Activated CD8-positive, alpha-beta memory T cell treated with anti-CD3 and anti-CD28 coated beads for 4 hours (primary cell): Measurements from ENCODE around the gene SPIRE1.
"Not testable (repeated sequence)": the region's sequence is repeated elsewhere in the genome, so short reads cannot be mapped to it uniquely, and the experiment has no call there.

Experiments
- DNase-seq, 2 donors: peaks; one replicate each; pipeline ENCODE4 v3.0.0-alpha.2; 2020; ENCODE audit warnings: low read depth in 2 of 2

The SPIRE1 gene

DNA sequence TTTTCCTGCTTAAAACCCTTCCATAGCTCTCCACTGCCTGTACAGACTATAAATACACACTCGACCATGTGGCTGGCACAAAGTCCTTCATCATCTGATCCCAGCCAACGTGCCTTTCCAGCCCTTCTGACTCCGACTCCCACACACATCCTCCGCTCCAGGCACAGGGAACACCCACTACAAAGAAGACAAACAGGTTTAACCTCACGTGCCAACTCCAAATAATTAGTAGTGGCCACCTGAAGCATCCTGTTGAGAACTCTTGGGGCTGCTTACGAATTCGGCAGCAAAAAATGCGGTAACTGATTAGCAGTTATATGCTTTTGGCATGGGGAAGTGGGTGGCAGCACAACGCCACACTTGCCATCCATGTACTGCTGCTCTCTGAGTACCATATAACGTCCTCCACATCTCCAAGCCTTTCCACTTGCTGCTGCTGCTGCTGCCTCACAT, 12.1 kb downstream of the SPIRE1 start:
- DNase-seq: no peak

DNA sequence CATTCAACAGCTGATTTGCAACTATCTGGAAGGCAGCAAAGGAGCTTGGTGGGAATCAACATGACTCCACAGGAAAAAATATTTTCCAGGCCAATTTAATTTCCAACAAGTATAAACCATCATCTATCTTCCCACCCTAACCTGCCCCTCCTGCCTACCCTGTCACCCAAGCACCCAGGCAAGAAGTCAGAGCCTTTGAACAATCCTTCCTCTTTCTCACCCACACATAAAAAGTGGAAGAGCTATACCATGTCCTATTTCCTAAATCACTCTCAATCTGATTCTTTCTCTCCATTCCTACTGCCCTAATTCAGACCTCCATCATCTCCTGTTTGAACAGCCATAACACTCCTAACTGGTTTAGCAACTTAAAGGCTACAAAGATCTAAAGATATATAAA, 12.7 kb downstream of the SPIRE1 start:
- no peak for DNase-seq

DNA sequence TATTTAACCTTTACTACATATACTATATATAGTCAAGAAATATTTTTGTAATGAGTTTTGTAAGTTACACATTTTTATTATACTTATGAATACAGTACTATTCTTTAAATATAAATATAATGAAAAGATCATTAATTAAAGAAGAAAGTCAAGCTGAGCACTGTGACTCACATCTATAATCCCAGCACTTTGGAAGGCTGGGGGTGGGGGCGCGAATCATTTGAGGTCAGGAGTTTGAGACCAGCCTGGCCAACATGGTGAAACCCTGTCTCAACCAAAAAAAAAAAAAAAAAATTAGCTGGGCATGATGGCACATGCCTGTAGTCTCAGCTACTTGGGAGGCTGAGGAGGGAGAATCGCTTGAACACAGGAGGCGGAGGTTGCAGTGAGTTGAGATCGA, 14.2 kb downstream of the SPIRE1 start:
- not testable (repeated sequence) for DNase-seq

DNA sequence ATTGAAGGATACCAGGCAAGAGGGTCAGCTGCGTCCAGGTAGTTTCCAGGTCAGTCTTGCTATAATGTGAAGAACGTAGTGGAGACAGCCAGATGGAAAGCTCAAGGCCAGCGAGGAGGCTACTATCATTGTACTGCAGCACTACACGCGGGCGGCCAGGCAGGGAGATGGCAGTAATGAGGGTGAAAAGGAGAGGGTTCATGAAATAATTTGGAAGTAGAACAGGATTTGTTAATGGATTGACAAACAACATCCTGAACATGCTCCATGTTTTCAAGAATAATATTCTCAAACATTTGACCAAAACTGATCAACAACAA, 17.1 kb downstream of the SPIRE1 start:
- no peak for DNase-seq

DNA sequence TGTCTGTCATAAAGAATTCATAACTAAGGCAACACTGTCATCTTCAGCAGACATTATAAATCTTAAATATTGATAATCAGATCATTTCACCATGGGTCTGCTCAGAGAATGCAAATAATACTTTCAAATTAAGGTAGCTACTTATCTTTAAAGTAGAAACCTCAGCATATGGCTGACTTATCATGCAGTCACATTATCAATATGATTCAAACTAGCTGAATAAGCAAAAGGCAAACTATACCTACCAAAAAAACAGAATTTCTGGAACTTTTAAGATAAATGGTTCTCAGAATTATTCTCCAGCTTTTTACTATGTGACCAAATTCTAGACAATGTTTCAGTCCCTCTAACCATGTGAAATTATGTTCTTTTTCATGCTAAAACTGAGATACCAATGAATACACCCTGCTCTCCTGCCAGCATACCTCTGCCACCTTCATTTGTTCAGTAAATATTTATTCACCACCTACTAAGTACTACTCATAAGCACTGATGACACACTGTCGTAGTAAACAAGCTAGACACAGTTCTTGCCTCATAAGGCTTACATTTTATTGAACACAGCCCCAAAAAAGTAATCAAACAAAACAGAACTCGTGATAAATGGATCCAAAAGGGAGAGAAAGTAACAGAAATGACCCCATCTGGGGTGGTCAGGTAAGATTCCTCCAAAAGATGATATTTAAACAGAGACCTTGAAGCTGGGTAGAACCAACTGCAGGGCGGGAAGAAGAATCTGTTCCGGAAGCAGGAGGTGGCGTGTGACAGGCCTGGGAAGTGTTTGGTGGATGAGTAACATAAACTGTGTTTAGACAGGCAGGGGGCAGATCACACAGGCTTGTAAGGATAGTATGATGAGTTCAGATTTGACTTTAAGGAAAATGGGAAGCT, 17.7 kb downstream of the SPIRE1 start:
- DNase-seq: no peak

DNA sequence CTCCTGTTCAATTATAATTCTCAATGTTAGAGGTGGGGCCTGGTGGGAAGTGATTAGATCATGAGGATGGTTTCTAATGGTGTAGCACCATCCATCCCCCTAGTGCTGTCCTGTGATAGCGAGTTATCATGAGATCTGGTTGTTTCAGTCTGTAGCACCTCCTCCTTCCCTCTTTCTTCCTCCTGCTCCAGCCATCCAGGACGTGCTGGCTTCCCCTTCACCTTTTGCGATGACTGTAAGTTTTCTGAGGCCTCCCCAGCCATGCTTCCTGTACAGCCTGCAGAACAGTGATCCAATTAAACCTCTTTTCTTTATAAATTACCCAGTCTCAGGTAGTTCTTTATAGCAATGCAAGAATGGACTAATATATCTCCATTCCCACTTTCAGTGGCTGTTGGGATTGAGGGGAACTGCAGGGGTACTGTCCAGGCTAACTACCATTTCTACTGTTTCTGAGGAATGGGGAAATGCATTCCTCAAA, 19.2 kb downstream of the SPIRE1 start:
- DNase-seq: no peak

DNA sequence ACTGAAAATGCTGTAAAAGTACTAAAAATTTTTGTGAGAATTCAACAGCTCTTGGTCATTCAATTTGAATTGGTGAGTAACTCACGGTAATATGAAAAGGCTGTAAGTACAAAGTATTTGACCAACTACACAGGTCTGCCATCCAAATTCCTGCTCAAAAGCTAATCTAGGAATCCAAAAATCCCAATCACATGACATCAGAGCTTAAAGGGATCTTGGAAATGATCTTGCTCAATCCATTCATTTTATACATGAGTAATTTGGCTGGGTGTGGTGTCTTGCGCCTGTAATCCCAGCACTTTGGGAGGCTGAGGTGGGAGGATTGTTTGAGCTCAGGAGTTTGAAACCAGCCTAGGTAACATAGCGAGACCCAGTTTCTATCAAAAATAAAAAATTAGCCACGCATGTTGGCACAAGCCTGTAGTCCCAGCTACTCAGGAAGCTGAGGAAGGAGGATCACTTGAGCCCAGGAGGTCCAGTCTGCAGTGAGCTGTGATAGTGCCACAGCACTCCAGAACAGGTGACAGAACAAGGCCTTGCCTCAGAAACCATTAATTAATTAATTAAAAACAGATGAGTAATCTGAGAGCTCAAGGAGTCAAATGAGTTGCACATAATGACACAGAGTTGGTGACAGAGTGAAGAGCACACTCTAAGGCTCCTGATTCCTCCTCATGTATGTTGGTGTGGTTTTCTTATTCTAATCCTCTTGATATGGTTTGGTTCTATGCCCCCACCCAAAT, 19.8 kb downstream of the SPIRE1 start:
- DNase-seq: no peak

DNA sequence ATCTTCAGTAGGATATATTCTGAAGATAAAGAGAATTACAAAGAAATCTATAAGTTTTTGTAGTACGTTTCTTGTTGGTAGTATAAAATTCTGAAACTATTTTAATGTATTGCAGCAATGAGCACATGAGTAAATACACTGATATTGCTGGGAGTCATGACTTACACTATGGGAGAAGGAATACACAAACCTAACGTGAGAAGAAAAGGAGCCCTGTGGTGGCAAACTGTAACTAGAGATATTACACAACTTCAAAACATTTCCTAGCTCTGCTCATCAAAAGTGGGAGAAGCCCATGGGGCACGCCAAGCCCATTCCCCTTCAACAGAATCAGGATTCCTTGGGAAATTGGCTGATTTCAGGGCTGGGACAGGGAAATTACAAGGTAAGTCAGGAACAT, 20.5 kb downstream of the SPIRE1 start:
- DNase-seq: no peak

DNA sequence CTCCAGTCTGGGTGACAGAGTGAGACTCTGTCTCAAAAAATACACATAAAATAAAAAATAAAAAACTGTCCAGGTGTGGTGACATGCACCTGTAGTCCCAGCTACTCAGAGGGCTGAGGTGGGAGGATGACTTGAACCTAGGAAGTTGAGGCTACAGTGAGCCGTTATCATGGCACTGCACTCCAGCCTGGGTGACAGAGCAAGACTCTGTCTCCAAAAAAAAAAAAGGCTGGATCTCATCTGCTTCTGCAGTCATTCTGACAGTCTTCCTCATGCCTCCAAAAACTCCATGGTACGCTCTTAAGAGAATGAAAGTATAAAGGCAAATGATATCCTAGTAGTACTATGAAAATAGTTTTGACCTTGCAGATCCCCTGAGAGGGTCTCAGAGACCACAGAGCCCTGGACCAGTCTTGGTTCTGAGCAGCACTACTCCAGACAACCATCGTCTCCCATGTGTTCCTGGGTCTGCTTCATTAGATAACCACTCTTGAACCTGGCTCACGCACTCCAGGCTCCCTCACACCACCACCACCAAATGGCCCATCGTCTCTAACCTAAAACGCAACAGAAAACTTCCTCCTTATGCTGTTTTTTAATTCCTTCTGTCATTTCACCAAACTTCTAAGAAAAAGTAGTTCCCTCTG, 26.0 kb downstream of the SPIRE1 start:
- no peak for DNase-seq

DNA sequence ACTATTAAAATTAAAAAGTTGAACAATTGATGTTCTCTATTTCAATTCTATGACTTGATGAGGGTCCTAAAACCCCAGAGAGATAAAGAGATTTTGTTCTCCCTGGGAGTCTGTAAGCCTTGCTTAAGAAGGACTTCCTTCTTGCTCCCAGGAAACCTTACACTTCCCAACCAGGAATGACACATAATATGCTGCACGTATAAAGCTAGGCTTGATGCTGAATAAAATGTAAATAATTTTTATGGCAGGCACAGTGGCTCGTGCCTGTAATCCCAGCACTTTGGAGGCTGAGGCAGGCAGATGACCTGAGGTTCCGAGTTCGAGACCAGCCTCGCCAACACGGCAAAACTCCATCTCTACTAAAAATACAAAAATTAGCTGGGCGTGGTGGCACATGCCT, 27.8 kb downstream of the SPIRE1 start:
- no peak for DNase-seq

DNA sequence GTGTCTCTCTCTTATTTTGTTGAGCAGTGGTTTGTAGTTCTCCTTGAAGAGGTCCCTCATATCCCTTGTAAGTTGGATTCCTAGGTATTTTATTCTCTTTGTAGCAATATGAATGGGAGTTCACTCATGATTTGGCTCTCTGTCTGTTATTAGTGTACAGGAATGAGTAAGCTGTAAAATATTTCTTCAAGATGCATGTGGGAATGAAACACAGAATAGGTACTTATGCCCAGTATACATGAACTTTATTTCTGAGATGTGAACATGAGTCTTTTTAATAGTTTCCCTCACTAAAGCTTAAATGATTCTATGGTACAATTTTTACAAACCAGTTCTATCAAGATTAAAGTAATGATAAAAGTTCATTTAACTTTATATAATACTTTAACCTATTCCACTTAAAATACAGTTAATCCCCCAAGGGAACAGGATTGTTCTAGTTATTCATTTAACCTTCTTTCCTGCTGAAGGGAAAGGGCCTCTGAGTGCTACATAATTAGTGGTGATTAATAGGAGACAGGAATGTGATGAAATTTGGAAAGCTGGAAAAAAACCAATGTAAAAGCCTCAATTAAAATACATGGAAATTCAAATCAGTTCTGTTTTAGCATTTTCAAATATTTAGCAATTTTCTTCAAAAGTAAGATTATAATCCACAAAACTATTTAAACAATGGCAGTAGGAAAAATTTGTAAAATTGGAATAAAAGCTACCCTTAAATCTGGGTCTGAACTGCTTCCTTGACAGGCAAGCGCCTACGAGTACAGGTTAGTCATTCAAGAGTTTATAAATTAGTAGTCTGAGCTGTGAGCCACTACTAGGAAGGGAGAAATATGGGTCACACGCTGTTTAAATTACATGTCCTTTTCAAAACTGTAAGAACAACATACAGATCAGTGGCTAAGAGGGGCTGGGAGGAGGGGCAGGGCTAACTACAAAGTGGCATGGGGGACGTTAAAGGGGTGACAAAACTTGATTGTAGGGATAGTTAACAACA, 28.9 kb downstream of the SPIRE1 start:
- DNase-seq: no peak

DNA sequence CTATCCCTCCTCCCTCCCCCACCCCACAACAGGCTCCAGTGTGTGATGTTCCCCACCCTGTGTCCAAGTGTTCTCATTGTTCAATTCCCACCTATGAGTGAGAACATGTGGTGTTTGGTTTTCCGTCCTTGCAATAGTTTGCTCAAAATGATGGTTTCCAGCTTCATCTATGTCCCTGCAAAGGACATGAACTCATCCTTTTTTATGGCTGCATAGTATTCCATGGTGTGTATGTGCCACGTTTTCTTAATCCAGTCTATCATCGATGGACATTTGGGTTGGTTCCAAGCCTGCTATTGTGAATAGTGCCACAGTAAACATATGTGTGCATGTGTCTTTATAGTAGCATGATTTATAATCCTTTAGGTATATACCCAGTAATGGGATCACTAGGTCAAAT, 30.7 kb downstream of the SPIRE1 start:
- not testable (repeated sequence) for DNase-seq

DNA sequence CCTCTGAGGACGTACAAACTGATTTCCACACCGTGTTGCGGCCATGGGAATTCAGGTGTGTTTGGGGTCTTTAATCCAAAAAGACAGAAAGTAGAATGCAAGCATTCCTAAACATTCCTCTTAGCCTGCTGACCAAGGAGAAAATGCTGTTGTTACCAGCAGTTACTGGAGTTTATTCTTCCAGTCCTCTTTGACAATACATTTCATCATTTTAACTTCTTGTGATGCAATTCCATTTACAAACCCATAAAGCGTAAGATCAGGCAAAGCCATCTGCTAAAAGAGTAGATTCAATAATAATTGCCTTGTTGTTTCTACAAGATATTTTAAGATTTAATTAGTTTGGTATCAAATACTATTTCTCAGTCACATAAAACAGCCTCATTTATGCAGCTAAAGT, 32.7 kb downstream of the SPIRE1 start:
- no peak for DNase-seq

DNA sequence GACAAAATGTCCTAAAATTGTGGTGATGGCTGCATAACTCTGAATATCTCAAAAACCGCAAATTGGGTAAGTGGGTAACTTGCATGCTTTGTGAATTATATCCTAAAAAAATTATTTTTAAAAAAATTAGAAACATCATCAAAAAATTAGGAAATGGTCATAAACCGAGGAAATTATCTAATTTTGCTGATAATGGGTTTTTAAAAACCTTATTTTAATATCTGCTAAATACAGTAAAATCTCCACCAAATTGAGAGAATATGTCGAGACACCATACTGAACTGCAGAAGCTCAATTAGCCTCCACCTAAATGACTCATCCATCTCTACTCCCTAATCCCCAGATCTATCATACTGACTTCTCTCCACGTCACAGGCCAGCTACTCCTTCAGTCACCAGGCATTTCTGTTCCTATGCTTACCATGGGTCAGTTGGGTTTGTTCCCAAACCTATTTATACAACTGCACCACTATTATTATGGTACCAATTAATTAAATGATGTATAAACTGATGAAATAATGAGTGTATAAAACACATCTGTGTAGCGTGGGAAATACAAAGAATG, 36.1 kb downstream of the SPIRE1 start:
- no peak for DNase-seq

DNA sequence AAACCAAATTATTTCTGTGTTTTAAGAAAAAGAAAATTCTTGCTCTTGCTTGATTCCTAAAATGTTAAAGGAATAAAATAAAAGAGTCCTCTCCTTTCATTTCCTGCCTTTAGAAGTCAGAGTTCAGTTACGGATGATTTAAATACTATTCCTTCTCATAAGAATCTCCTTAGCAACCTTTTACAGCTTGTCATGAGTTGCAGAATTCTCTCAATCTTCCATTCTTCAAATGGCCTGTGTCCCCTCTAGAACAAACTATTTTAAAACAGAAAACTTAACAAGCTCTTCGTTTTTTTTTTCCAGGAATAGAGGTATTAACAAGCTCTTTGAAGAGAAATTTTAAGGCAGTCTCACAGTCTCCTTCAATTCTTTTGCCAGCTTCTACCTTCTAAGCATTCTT, 42.2 kb downstream of the SPIRE1 start:
- no peak for DNase-seq

DNA sequence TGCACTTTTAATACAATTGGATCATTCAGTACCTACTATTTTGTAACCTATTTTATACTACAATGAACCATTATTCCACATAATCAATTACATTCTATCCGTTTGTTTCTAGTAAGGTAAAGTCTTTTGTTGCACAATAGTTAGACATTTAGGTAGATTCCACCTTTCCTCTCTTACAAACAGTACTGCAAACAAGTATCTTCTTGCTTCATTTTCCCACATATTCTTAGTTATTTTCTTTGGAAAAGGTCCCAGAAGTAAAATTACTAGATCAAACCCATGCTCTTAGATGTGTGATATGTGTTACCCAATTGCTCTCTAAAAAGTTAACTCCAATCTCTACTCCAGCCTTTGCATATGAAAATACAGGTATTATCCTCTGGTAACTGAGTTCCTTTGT, 49.6 kb downstream of the SPIRE1 start:
- DNase-seq: no peak

DNA sequence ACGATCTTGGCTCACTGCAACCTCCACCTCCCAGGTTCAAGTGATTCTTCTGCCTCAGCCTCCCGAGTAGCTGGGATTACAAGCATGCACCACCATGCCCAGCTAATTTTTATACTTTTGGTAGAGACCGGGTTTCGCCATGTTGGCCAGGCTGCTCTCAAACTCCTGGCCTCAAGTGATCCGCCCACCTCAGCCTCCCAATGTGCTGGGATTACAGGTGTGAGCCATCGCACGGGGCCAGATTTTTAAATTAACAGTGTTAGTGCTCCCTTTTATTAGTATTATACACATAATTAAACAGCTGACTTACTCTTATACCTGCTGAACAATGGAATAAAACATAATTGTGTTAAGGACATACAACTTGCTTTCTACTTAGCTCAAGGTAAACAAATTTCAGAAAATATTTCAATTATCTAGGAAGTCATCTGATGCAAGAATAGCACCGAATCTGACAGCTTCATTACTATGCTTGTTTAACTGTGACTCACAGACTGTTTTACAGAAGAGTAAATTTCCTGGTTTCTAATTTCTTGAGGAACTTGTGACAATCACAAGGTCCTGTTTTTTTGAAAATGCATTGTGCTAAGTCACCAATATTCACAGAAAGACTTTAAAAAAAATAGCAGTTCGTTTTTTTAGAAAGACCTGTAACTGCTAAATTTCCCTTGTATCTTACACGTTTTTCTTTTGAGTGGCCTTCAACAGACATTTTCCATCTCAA, 51.2 kb downstream of the SPIRE1 start:
- DNase-seq: no peak

DNA sequence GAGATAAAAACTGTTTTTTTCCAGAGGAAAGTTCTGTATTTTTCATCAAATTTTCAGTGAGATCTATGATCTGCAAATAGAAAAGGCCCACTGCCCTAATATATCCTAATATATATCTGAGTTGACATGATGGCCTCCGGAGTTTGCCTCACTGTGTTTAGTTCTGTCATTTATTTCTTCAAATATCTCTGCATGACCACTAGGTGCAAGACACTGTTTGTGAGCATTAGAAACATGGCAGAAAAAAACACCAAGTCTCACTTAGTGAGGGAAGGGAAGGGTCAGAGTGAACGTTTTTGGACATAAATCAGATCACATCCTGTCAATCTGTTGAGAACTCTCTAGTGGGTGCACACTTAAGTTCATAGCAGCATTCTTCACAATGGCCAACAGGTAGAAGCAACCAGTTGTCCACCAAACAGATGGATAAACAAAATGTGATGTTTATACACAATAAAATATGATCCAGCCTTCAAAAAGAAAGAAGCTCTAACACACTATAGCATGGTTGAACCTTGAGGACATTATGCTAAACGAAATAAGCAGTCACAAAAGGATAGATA, 53.4 kb downstream of the SPIRE1 start:
- DNase-seq: no peak

DNA sequence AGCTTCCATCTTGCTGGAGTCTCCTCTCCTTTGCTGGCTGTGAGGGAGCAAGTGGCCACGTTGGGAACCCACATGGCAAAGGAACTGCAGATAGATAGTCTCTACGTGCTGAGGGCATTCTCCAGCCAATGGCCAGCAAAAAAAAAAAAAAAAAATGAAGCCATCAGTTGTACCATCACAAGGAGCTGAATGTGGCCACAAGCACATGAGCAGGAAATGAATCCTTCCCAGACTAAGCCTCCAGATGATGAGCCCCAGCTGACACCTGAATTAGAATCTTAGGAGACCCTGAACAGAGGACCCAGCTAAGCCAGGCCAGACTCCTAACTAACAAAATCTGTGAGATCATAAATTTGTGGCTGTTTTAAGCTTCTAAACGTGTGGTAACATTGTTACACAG, 57.9 kb downstream of the SPIRE1 start:
- DNase-seq: no peak

DNA sequence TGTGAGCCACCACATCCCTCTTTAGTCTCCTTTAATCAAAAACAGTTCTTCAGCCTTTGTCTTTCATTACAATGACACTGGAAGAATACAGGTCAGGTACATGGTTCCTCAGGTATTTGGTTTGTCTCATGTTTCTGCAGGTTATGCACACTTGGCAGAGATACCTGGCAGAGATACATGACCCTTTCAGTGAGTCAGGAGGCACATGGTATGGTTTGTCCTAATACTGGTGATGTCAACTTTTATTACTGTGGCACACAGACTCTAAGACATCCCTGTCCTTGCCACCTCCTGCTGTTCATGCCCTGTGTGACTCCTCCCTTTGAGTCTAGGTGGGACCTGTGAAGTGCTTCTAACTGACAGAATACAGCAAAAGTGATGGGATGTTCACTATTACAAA, 58.4 kb downstream of the SPIRE1 start:
- no peak for DNase-seq
